ENCODE data around the gene KIF17.

DNA sequence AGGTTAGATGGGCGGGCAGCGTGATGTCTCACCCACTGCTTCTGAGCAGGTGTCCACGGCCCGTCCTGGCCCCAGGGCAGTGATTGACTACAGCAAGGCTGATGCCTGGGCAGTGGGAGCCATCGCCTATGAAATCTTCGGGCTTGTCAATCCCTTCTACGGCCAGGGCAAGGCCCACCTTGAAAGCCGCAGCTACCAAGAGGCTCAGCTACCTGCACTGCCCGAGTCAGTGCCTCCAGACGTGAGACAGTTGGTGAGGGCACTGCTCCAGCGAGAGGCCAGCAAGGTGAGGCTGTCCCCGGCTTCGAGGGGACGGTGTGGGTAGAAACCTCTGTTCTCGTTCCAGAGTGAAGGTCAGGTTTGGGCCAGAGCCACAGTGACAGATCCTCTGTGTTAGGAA is 68.9 kb downstream of the KIF17 start:
- TF ChIP-seq, protein P1, sequence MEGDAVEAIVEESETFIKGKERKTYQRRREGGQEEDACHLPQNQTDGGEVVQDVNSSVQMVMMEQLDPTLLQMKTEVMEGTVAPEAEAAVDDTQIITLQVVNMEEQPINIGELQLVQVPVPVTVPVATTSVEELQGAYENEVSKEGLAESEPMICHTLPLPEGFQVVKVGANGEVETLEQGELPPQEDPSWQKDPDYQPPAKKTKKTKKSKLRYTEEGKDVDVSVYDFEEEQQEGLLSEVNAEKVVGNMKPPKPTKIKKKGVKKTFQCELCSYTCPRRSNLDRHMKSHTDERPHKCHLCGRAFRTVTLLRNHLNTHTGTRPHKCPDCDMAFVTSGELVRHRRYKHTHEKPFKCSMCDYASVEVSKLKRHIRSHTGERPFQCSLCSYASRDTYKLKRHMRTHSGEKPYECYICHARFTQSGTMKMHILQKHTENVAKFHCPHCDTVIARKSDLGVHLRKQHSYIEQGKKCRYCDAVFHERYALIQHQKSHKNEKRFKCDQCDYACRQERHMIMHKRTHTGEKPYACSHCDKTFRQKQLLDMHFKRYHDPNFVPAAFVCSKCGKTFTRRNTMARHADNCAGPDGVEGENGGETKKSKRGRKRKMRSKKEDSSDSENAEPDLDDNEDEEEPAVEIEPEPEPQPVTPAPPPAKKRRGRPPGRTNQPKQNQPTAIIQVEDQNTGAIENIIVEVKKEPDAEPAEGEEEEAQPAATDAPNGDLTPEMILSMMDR (IDR thresholded peaks at IDR 0.05): no peak
- TF ChIP-seq POLR2A (IDR thresholded peaks at IDR 0.05): no peak
